ENCODE results near the gene DFFB.

Gene DFFB

DNA sequence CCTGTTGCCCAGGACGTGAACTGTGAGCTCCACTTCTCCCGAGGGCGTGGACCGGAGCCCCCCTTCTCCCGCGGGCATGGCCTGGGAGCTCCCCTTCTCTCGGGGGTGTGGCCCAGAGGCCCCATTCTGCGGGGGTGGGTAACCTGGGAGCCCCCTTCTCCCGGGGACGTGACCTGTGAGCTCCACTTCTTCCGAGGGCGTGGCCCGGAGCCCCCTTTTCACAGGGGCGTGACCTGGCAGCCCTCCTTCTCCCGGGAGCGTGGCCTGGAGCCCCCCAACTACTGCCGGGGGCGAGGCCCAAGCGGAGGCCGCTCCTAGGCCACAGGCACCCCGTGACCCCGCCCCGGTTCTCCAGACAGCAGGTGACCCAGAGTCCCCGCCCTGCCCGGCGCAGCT is 42.5 kb downstream of the DFFB start (continued):
- TF ChIP-seq KLF9 (tag by site-specific recombination; IDR thresholded peaks at IDR 0.05; ENCODE audit: low read depth) (peak; percentile 87), KLF16 (tag by site-specific recombination; IDR thresholded peaks at IDR 0.05) (peak; percentile 51; the same call in 1 of the 2 replicates), SP2 (tag by site-specific recombination; IDR thresholded peaks at IDR 0.05) (peak; percentile 53), ZSCAN18 (tag by site-specific recombination; IDR thresholded peaks at IDR 0.05) (no peak), ZNF341 (tag by site-specific recombination; IDR thresholded peaks at IDR 0.05; ENCODE audit: low read depth) (no peak), SCRT1 (tag by site-specific recombination; IDR thresholded peaks at IDR 0.05; ENCODE audit: borderline replicate concordance) (no peak), ZNF670 (tag by site-specific recombination; IDR thresholded peaks at IDR 0.05; ENCODE audit: low read depth) (no peak), SCRT2 (tag by site-specific recombination; IDR thresholded peaks at IDR 0.05) (no peak), ZNF302 (tag by site-specific recombination; IDR thresholded peaks at IDR 0.05; ENCODE audit: low read depth) (no peak), ZBTB7A (tag by site-specific recombination; IDR thresholded peaks at IDR 0.05; ENCODE audit: low read depth) (0 out of 2 replicates have a peak, but pooled peaks have one; percentile 58), ZNF510 (tag by site-specific recombination; IDR thresholded peaks at IDR 0.05; ENCODE audit: insufficient replicate concordance) (no peak), ZNF394 (tag by site-specific recombination; IDR thresholded peaks at IDR 0.05; ENCODE audit: borderline replicate concordance) (no peak), ZNF610 (tag by site-specific recombination; IDR thresholded peaks at IDR 0.05; ENCODE audit: borderline replicate concordance) (no peak), HOXA7 (CRISPR knock-in tag; IDR thresholded peaks at IDR 0.05; ENCODE audit: borderline replicate concordance) (no peak), ZEB2 (tag by site-specific recombination; IDR thresholded peaks at IDR 0.05) (no peak), ZNF157 (tag by site-specific recombination; IDR thresholded peaks at IDR 0.05) (no peak), ZNF404 (tag by site-specific recombination; IDR thresholded peaks at IDR 0.05) (no peak)
- TF ChIP-seq, protein P1, sequence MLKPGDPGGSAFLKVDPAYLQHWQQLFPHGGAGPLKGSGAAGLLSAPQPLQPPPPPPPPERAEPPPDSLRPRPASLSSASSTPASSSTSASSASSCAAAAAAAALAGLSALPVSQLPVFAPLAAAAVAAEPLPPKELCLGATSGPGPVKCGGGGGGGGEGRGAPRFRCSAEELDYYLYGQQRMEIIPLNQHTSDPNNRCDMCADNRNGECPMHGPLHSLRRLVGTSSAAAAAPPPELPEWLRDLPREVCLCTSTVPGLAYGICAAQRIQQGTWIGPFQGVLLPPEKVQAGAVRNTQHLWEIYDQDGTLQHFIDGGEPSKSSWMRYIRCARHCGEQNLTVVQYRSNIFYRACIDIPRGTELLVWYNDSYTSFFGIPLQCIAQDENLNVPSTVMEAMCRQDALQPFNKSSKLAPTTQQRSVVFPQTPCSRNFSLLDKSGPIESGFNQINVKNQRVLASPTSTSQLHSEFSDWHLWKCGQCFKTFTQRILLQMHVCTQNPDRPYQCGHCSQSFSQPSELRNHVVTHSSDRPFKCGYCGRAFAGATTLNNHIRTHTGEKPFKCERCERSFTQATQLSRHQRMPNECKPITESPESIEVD (tag by site-specific recombination; IDR thresholded peaks at IDR 0.05), result no peak

GRCh38 chr1:3900150-3900968 is 43.1 kb downstream of the DFFB start, which contains the start of gene C1orf174:
Gene C1orf174, minus strand, starts transcription at chr1:3900272. Its CDS starts 86 bp downstream, at chr1:3900186.
- Histone ChIP-seq H3K27ac (ENCODE audit: extremely low read depth, low read depth, low read length) (peak within 1 kb of the TSS; percentile 81), H3K4me3 (ENCODE audit: low read depth, low read length) (peak within 1 kb of the TSS; percentile 90), H3K9me3 (ENCODE audit: control insufficient read depth, insufficient read depth, low read depth, low read length) (no peaks in the 10 kb centered on the region), H3K36me3 (ENCODE audit: control insufficient read depth in 2 of 2, insufficient read depth in 1 of 2, low read length in 2 of 2) (peaks cover 0 to 19% of the 10 kb centered on the region in 2 experiments; a peak in 1 of 3 replicates), H3K4me1 (ENCODE audit: control insufficient read depth, insufficient read depth, low read length) (no peaks in the 10 kb centered on the region)
- ChIA-PET POLR2A (interaction anchor here (0.6 to 2.2 kb wide), 3 partner anchors 43 to 104 kb away, joined by 3 to 12 read pairs (median 4); partner anchors contain the start of genes CEP104, DFFB and LRRC47), CTCF (no interaction called here)
- TF ChIP-seq OSR2 (tag by site-specific recombination; IDR thresholded peaks at IDR 0.05), result 0 out of 2 replicates have a peak, but pooled peaks have one; percentile 27
- no peak for TF ChIP-seq ZNF560 (tag by site-specific recombination; IDR thresholded peaks at IDR 0.05; ENCODE audit: borderline replicate concordance)
- TF ChIP-seq ZNF530 (tag by site-specific recombination; IDR thresholded peaks at IDR 0.05; ENCODE audit: low read depth), result no peak
- no peak for TF ChIP-seq HOXC10 (CRISPR knock-in tag; IDR thresholded peaks at IDR 0.05)
- TF ChIP-seq, protein P2, sequence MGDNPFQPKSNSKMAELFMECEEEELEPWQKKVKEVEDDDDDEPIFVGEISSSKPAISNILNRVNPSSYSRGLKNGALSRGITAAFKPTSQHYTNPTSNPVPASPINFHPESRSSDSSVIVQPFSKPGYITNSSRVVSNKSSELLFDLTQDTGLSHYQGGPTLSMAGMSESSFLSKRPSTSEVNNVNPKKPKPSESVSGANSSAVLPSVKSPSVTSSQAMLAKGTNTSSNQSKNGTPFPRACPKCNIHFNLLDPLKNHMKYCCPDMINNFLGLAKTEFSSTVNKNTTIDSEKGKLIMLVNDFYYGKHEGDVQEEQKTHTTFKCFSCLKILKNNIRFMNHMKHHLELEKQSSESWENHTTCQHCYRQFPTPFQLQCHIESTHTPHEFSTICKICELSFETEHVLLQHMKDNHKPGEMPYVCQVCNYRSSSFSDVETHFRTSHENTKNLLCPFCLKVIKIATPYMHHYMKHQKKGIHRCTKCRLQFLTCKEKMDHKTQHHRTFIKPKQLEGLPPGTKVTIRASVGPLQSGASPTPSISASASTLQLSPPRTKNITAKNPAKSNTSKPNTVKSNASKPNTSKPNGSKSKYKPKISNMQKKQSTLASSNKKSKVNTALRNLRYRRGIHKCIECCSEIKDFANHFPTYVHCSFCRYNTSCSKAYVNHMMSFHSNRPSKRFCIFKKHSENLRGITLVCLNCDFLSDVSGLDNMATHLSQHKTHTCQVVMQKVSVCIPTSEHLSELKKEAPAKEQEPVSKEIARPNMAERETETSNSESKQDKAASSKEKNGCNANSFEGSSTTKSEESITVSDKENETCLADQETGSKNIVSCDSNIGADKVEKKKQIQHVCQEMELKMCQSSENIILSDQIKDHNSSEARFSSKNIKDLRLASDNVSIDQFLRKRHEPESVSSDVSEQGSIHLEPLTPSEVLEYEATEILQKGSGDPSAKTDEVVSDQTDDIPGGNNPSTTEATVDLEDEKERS (tag by site-specific recombination; IDR thresholded peaks at IDR 0.05), result no peak
- no peak for TF ChIP-seq GLI4 (tag by site-specific recombination; IDR thresholded peaks at IDR 0.05)
- peak; percentile 76; the same call in 1 of the 2 replicates for TF ChIP-seq ZBTB17 (tag by site-specific recombination; IDR thresholded peaks at IDR 0.05)
- TF ChIP-seq GLIS2 (tag by site-specific recombination; IDR thresholded peaks at IDR 0.05), result no peak
- TF ChIP-seq ATF2 (tag by site-specific recombination; IDR thresholded peaks at IDR 0.05; ENCODE audit: low read depth), result no peak
- no peak for TF ChIP-seq MEIS1 (CRISPR knock-in tag; IDR thresholded peaks at IDR 0.05; ENCODE audit: borderline replicate concordance)
- peak; percentile 43 for TF ChIP-seq ZNF561 (tag by site-specific recombination; IDR thresholded peaks at IDR 0.05; ENCODE audit: borderline replicate concordance)
- no peak for TF ChIP-seq ZNF48 (tag by site-specific recombination; IDR thresholded peaks at IDR 0.05)

Data from HEK293 (cell line).